ENCODE measurements around the gene LRRIQ3.
A peak's percentile ranks its signal among the peaks of the same experiment; 100 is the strongest.

LRRIQ3 gene

GRCh38 chr1:74107394-74107793, 90.6 kb downstream of the LRRIQ3 start:
- no peak for DNase-seq (ENCODE audit: low read depth)

- no peak for DNase-seq (ENCODE audit: low read depth)
These were observed 106.6 kb downstream of the LRRIQ3 start for GRCh38 chr1:74091371-74091770.

DNA sequence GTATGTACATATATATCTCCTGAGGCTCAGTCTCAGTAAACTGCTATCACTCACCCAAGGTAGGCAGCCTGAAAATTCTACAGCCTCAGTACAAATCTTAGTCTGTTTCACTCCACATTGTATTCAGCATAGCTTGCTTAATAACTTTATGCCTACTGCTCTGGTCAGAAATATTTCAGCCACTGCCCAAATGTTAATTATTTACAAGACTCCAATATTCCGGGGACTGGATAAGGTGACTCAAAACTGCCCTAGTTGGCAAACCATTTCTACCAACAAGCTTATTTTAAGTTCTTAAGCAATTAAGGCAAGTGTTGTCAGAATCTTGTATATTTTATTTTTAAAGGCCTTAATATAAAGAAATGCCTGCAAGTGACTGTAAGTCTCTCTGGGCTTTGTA, 114.8 kb downstream of the LRRIQ3 start:
- no peak for DNase-seq (ENCODE audit: low read depth)

DNA sequence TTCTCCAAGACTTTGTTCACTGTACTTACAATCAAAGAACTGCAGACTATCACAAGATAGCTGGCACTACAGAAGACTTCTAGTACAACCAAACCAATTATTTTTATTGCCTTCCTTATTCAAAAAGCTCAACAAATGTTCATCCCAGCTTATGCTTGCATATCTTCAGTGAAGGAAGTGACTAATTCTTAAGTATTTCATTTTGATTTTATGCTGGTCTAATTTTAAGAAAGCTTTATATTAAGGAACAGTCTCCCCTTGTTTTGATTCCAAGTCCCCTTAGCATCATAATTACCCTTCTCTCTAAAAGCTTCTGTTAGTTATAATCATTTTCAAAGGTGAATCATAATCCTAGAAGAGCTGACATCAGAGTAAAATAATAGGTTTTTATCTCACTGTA, 132.9 kb downstream of the LRRIQ3 start:
- no peak for DNase-seq (ENCODE audit: low read depth)

DNA sequence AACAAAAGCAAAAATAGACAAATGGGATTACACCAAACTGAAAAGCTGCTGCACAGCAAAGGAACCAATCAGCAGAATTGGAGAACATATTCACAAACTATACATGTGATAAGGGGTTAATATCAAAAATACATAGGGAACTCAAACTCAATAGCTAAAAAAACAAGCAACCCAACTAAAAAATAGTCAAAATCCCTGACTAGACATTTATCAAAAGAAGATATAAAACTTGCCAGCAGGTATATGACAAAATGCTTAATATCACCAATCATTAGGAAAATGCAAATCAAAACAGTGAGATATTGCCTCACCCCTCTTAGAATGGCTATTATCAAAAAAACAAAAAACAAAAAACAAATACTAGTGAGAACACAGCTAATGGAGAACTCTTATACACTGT, 140.3 kb downstream of the LRRIQ3 start:
- no peak for DNase-seq (ENCODE audit: low read depth)

DNA sequence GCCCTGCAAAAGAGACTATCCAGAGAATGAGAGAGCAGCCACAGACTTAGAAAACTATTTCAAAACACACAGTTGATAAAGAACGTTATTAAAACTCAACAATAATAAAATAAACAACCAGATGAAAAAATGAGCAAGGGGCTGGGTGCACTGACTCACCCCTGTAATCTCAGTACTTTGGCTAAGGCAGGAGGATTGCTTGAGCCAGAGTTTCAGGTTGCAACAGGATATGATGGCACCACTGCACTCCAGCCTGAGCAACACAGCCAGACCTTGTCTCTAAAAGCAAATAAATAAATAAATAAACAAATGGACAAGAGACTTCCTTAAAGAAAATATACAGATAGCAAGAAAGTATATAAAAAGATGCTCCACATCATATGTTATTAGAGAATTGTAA, 144.6 kb downstream of the LRRIQ3 start:
- DNase-seq (ENCODE audit: low read depth), result no peak

DNA sequence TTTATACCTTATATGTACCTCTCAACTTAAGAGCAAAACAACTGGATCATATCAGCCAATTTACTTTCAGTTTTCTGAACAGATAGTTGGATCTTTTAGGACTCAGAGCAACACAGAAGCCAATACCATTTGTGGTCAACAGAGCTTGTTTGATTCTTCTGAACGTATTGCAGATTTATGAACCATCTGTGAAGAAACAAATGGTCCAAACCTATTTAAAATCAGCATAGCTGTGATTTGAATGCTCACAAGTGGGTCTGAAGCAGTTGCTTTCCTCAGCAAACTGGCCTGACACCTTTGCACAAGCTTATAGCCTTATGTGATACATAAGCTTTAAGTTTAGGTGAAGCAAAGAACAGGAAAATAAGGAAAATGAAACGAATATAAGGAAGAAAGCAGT, 147.6 kb downstream of the LRRIQ3 start:
- no peak for DNase-seq (ENCODE audit: low read depth)

- no peak for DNase-seq (ENCODE audit: low read depth)
These were observed 159.9 kb downstream of the LRRIQ3 start for GRCh38 chr1:74038042-74038441.

- DNase-seq (ENCODE audit: low read depth), result no peak
These were observed 185.4 kb downstream of the LRRIQ3 start for GRCh38 chr1:74012583-74012982.

- DNase-seq (ENCODE audit: low read depth), result no peak
These were observed 186.2 kb downstream of the LRRIQ3 start for GRCh38 chr1:74011736-74012135.

DNA sequence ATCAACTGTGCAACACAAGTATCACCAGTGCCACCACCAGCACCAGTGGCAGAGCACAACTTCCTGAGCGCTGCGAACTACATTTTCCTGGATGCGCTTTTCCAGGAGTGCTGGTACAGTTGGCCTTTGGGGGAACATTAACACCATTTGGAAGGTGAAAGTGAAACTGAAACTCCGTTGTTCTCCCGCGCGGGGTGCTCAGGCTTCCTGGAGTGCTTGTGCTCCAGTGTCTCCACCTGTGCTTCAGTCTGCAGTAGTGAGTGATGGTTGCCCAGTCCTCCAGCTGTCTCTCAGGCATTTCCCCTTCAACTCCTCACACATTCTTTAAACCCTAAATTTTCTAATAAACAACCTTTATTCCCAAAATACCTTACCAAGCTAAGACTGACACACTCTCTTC, 187.8 kb downstream of the LRRIQ3 start:
- DNase-seq (ENCODE audit: low read depth), result no peak

DNA sequence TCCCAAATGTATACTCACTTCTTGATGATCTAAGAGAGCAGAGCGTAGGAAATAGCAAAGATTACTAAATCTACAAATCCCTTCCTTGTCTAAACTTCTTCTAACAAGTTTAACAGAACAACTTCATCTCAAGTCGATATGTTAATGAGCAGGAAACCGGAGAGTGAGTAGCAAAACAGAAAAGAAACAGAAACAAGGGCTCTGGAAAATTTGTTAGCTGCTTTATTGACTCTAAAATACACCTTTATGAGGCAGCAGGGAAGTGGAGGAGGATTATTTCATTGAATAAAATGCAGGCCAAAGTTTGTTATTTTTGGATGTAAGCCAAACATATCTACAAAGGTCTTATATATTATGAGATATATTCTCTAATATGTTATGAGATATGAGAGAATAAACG, 192.4 kb downstream of the LRRIQ3 start:
- no peak for DNase-seq (ENCODE audit: low read depth)

DNA sequence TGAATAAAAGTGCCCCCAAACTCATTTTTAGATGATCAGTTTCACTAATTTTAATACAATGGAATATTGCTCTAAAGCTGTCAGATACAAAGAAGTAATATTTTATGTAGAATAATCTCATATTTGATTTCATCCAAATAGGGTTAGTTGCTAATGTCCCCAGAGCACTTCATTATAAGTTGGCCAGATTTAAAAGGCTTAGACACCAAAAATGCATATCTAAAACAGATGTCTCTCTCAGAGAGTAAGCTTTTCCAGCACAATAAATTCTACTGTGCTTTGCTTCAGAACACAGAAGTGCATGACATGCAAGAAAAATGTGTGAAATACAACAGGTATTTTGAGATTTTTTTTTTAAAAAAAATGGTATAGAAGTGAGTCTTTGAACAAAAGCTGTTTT, 194.2 kb downstream of the LRRIQ3 start:
- no peak for DNase-seq (ENCODE audit: low read depth)

DNA sequence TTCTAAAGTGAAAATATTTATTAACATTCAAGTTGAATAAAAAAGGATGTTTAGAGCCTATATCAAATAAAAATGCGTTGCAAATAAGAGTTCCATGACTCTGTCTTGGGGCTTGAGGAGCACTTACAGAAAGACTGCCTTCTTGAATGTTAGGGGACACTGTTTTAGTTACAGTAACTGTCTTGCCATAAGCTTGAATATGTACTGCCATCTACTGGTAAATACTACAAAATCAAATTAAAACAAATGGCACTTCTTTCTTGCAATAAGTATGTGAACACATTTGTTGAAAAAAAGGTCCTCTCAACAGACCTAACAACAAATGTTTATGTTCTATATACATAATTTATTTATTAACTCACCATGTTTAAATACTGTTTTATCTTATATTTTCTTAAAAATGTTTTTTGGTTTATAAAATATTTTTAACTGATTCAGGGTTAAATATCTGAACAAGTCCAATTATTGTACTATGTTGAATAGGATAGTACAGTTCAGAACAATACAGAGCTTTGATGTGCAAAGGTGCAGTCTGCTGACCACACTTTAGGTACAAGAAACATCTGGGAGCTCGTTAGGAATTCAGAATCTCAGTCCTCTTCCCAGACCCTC, 199.5 kb downstream of the LRRIQ3 start:
- peak; percentile 10 for DNase-seq (ENCODE audit: low read depth)

DNA sequence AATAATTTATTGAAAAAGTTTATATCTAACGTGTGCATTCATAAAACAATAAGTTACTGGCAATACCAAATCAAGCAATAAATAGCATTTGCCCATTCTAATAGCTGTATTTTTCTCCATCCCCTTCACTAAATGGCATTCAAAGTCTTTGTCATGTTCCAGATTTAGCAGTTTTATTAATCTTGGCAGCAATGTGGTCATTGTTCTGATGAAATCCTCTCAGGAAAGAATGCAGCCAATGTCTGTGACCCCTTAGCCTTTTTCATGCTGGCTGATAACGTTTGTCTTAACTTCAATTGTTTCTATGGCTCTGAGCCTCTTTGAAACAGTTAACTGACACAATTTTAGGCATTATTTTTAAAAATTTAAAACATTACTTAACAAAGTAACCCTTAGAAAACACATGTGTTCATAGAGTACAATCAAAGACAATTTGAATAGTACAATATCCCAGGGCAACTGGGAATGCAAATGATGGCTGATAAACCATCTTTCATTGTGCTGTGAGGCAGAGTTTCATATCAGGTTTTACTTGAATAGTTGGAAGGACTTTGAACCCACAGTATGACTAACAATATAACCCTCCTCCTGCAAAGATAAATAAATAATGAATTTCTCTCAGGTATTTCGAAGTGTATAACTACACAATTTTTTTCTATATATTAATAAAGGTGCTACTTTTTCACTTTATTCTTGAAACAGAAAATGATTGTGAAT, 217.5 kb downstream of the LRRIQ3 start:
- DNase-seq (ENCODE audit: low read depth), result no peak

DNA sequence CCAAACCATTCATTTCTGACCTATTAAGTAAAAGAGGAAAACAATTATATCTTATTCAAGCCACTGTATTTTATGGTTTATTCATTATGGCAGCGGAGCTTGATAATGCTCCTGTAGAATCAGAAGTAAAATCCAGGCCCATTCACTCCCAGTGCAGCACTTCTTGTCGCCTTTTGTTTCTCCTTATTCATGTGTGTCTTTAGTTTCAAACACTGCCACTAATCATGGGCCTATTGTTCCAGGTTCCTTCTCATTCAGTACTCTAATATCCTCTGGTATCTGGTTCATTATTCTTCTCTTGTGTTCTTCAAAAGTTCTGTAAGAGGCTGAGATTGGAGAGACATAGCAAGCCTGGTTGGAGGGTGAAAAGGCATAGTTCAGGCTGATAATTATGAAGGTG, 218.3 kb downstream of the LRRIQ3 start:
- no peak for DNase-seq (ENCODE audit: low read depth)

DNA sequence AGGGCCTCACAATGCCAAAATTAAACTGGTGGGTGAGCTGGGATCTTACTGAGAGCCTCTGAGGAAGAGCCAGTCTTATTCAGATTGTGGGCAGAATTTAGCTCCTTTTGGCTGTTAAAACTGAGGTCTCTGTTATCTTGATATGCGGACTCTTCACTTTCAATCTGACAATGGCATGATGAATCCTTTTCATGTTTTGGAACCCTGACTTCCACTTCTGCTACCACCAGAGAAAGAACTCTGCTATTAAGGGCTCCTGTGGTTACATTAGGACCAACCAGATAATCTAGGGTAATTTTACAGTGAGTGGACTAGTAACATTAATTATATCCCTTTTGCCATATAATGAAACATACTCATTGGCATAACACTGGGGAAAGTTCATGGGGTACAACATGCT, 219.0 kb downstream of the LRRIQ3 start:
- DNase-seq (ENCODE audit: low read depth), result no peak

Data from EH (cell line).